Calu3 (cell line): ENCODE results near the gene FBXL4. TPM values are rescaled to one million over a fixed set of nuclear protein-coding genes. Genes with fewer than 3 reads are reported as not detected.
"Not testable (repeated sequence)": the region's sequence is repeated elsewhere in the genome, so short reads cannot be mapped to it uniquely, and the experiment has no call there.

ENCODE experiments used
- BruUV-seq: library from RNA; stranded (reverse); fragments of 400-500 nt; replicated peaks from 2 replicates; lab custom pipeline; 2021; lab: Mats Ljungman, UMichigan
- CTCF ChIA-PET: fragments of 300-600 bp; sonication (Branson Sonifier 250); formaldehyde crosslinking; loops from one replicate; lab custom pipeline; 2022; ENCODE audit warnings: antibody characterized with exemption; lab: Charles Lee
- DNase-seq: peaks from one replicate; pipeline ENCODE4 v3.0.0; 2022
- H3K27ac Mint-ChIP-seq: one replicate; pipeline ENCODE4 v1.8.0; 2022; ENCODE audit warnings: mixed read lengths; ENCODE audit not compliant: unreplicated experiment
- H3K27me3 Mint-ChIP-seq: one replicate; pipeline ENCODE4 v1.8.0; 2022; ENCODE audit warnings: mixed read lengths; ENCODE audit not compliant: unreplicated experiment
- H3K36me3 Mint-ChIP-seq: one replicate; pipeline ENCODE4 v1.8.0; 2022; ENCODE audit warnings: mild to moderate bottlenecking, moderate library complexity, mixed read lengths; ENCODE audit not compliant: insufficient read depth, unreplicated experiment
- H3K4me1 Mint-ChIP-seq: one replicate; pipeline ENCODE4 v1.8.0; 2022; ENCODE audit warnings: mild to moderate bottlenecking, low read depth, mixed read lengths; ENCODE audit not compliant: unreplicated experiment
- H3K4me3 Mint-ChIP-seq: one replicate; pipeline ENCODE4 v1.8.0; 2022; ENCODE audit warnings: mild to moderate bottlenecking, low read depth, moderate library complexity, mixed read lengths; ENCODE audit not compliant: unreplicated experiment
- H3K9me3 Mint-ChIP-seq: one replicate; pipeline ENCODE4 v1.8.0; 2022; ENCODE audit warnings: low read depth, mixed read lengths; ENCODE audit not compliant: unreplicated experiment
- CTCF ChIP-seq: fragments of 200-600 bp; IDR thresholded peaks from one replicate; pipeline ENCODE4 v1.8.0; 2022; ENCODE audit warnings: antibody characterized with exemption; ENCODE audit not compliant: unreplicated experiment
- intact Hi-C: fragments of 100-400 bp; cut with micrococcal nuclease; formaldehyde crosslinking; loops from one replicate; pipeline ENCODE4 v1.10.0; 2022; ENCODE audit not compliant: unreplicated experiment
- total RNA-seq: library from RNA; stranded (reverse); gene quantifications from 2 replicates; pipeline ENCODE4 v1.2.3, GENCODE V29; 2022

The FBXL4 gene
- total RNA-seq, 1 experiment from 2014 or later, result 13.1 TPM

- Mint-ChIP-seq H3K27me3 (no peaks in the 10 kb centered on the region), H3K4me3 (no peak overlapping the region)
- no TSS peak for BruUV-seq
These were observed 20.2 kb downstream of the FBXL4 start for GRCh38 chr6:98927534-98927933.

GRCh38 chr6:98925831-98926230 lies 21.9 kb downstream of the FBXL4 start:
- Mint-ChIP-seq H3K4me3 (no peak overlapping the region), H3K9me3 (no peaks in the 10 kb centered on the region), H3K27ac (no peak overlapping the region), H3K36me3 (no peaks in the 10 kb centered on the region), H3K27me3 (no peaks in the 10 kb centered on the region), H3K4me1 (peaks cover 5% of the 10 kb centered on the region)
- CTCF ChIA-PET, result no interaction called here
- TF ChIP-seq CTCF, result no peak
- no TSS peak for BruUV-seq
- no peak for DNase-seq
- intact Hi-C loops, result no loop called here

More at GRCh38 chr6:98927534-98927933, 20.2 kb downstream of the FBXL4 start:
- TF ChIP-seq CTCF, result no peak
- DNase-seq, result peak; percentile 2
- no peaks in the 10 kb centered on the region for H3K9me3 Mint-ChIP-seq
- CTCF ChIA-PET, result interaction anchor here (0.5 kb wide), 1 partner anchor 1055 kb away, joined by 3 read pairs; no protein-coding TSS in a partner anchor
- intact Hi-C loops, result no loop called here
- no peaks in the 10 kb centered on the region for H3K4me1 Mint-ChIP-seq
- no peak overlapping the region for H3K27ac Mint-ChIP-seq
- H3K36me3 Mint-ChIP-seq, result no peaks in the 10 kb centered on the region

- no peak overlapping the region for H3K4me3 Mint-ChIP-seq
- no peaks in the 10 kb centered on the region for H3K27me3 Mint-ChIP-seq
- CTCF ChIA-PET, result no interaction called here
- TF ChIP-seq CTCF, result no peak
- no peaks in the 10 kb centered on the region for H3K36me3 Mint-ChIP-seq
- BruUV-seq, result no TSS peak
- intact Hi-C loops, result no loop called here
- peaks cover 5% of the 10 kb centered on the region for H3K4me1 Mint-ChIP-seq
- DNase-seq, result no peak
- H3K27ac Mint-ChIP-seq, result no peak overlapping the region
- no peaks in the 10 kb centered on the region for H3K9me3 Mint-ChIP-seq
These were observed 23.1 kb downstream of the FBXL4 start for GRCh38 chr6:98924647-98925046.

- Mint-ChIP-seq H3K36me3 (no peaks in the 10 kb centered on the region), H3K27me3 (no peaks in the 10 kb centered on the region), H3K4me3 (no peak overlapping the region), H3K9me3 (no peaks in the 10 kb centered on the region), H3K27ac (no peak overlapping the region), H3K4me1 (peaks cover 5% of the 10 kb centered on the region)
- BruUV-seq, result no TSS peak
- CTCF ChIA-PET, result no interaction called here
- TF ChIP-seq CTCF, result no peak
- intact Hi-C loops, result no loop called here
- no peak for DNase-seq
These were observed 26.8 kb downstream of the FBXL4 start for GRCh38 chr6:98920904-98921431.

GRCh38 chr6:98910946-98911345 lies 36.8 kb downstream of the FBXL4 start:
- H3K4me3 Mint-ChIP-seq, CTCF ChIA-PET, intact Hi-C loops, BruUV-seq, H3K36me3 Mint-ChIP-seq, DNase-seq, H3K27me3 Mint-ChIP-seq, H3K27ac Mint-ChIP-seq, H3K4me1 Mint-ChIP-seq: not testable (repeated sequence)
- H3K9me3 Mint-ChIP-seq, result peaks cover 11% of the 10 kb centered on the region
